Measurements from ENCODE around the gene HSF4. TPM values are rescaled to one million over a fixed set of nuclear protein-coding genes. Genes with fewer than 3 reads are reported as not detected.
"Not testable (repeated sequence)": the region's sequence is repeated elsewhere in the genome, so short reads cannot be mapped to it uniquely, and the experiment has no call there.

Gene HSF4, protein sequence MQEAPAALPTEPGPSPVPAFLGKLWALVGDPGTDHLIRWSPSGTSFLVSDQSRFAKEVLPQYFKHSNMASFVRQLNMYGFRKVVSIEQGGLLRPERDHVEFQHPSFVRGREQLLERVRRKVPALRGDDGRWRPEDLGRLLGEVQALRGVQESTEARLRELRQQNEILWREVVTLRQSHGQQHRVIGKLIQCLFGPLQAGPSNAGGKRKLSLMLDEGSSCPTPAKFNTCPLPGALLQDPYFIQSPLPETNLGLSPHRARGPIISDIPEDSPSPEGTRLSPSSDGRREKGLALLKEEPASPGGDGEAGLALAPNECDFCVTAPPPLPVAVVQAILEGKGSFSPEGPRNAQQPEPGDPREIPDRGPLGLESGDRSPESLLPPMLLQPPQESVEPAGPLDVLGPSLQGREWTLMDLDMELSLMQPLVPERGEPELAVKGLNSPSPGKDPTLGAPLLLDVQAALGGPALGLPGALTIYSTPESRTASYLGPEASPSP
- 2.7 TPM for total RNA-seq

GRCh38 chr16:67164599-67165061, at the start of gene HSF4:
Gene HSF4 (plus strand): TSS chr16:67164745. CDS start chr16:67164812, 67 bp downstream.
- Histone ChIP-seq H3K9me3 (ENCODE audit: low read depth, low read length) (no peaks in the 10 kb centered on the region), H3K27me3 (ENCODE audit: insufficient read depth, low read length) (peaks cover 80% of the 10 kb centered on the region), H3K4me1 (ENCODE audit: insufficient read depth, low read length) (peaks cover 64% of the 10 kb centered on the region), H3K4me3 (ENCODE audit: low read length) (no peak within 1 kb of the TSS)

- Histone ChIP-seq H3K27me3 (ENCODE audit: insufficient read depth, low read length) (no peaks in the 10 kb centered on the region), H3K4me3 (ENCODE audit: low read length) (no peak overlapping the region), H3K9me3 (ENCODE audit: low read depth, low read length) (no peaks in the 10 kb centered on the region), H3K4me1 (ENCODE audit: insufficient read depth, low read length) (peaks cover 66% of the 10 kb centered on the region)
Measured at GRCh38 chr16:67114793-67115192, 49.8 kb upstream of the HSF4 start.

GRCh38 chr16:67115639-67116038, 48.9 kb upstream of the HSF4 start:
- H3K9me3 ChIP-seq (ENCODE audit: low read depth, low read length): no peaks in the 10 kb centered on the region
- peaks cover 61% of the 10 kb centered on the region for H3K4me1 ChIP-seq (ENCODE audit: insufficient read depth, low read length)
- no peaks in the 10 kb centered on the region for H3K27me3 ChIP-seq (ENCODE audit: insufficient read depth, low read length)
- no peak overlapping the region for H3K4me3 ChIP-seq (ENCODE audit: low read length)

- no peaks in the 10 kb centered on the region for H3K27me3 ChIP-seq (ENCODE audit: insufficient read depth, low read length)
- H3K9me3 ChIP-seq (ENCODE audit: low read depth, low read length): no peaks in the 10 kb centered on the region
- H3K4me1 ChIP-seq (ENCODE audit: insufficient read depth, low read length): peaks cover 51% of the 10 kb centered on the region
- no peak overlapping the region for H3K4me3 ChIP-seq (ENCODE audit: low read length)
Measured at GRCh38 chr16:67116388-67117311, 47.9 kb upstream of the HSF4 start.

DNA sequence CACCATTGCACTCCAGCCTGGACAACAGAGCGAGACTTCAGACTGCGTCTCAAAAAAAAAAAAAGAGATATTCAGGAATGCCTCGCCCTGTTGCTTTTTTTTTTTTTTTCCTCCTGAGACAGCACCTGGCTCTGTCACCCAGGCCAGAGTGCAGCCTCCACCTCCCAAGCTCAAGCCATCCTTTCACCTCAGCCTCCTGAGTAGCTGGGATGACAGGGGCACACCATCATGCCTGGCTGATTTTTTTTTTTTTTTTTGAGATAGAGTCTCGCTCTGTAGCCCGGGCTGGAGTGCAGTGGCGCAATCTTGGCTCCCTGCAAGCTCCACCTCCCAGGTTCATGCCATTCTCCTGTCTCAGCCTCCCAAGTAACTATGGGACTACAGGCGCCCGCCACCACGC, 46.8 kb upstream of the HSF4 start:
- H3K4me3 ChIP-seq (ENCODE audit: low read length): no peak overlapping the region
- H3K9me3 ChIP-seq (ENCODE audit: low read depth, low read length): no peaks in the 10 kb centered on the region
- H3K4me1 ChIP-seq (ENCODE audit: insufficient read depth, low read length): peaks cover 42% of the 10 kb centered on the region
- no peaks in the 10 kb centered on the region for H3K27me3 ChIP-seq (ENCODE audit: insufficient read depth, low read length)

DNA sequence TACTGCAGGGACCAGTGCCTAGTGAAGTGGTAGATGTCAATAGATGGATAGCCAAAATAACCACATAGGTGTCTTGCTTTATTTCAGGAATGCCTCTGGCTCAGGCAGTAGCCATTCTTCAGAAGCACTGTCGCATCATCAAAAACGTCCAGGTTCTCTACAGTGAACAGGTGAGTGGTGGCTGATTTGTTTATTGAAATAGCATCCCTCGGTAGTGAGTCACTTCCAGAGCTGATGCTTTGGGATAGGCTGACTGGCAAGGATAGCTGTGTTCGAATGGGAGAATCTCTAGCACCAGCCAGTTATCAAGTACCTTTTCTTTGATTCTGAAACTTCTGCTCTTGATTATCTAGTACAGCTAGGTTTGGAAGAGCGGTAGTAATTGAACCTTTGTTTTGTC, 44.5 kb upstream of the HSF4 start:
- Histone ChIP-seq H3K9me3 (ENCODE audit: low read depth, low read length) (no peaks in the 10 kb centered on the region), H3K4me3 (ENCODE audit: low read length) (no peak overlapping the region), H3K4me1 (ENCODE audit: insufficient read depth, low read length) (peaks cover 28% of the 10 kb centered on the region), H3K27me3 (ENCODE audit: insufficient read depth, low read length) (no peaks in the 10 kb centered on the region)

- H3K4me1 ChIP-seq (ENCODE audit: insufficient read depth, low read length); H3K27me3 ChIP-seq (ENCODE audit: insufficient read depth, low read length); H3K9me3 ChIP-seq (ENCODE audit: low read depth, low read length); H3K4me3 ChIP-seq (ENCODE audit: low read length): not testable (repeated sequence)
Measured at GRCh38 chr16:67122799-67123198, 41.7 kb upstream of the HSF4 start.

- Histone ChIP-seq H3K4me1 (ENCODE audit: insufficient read depth, low read length) (no peaks in the 10 kb centered on the region), H3K27me3 (ENCODE audit: insufficient read depth, low read length) (no peaks in the 10 kb centered on the region), H3K4me3 (ENCODE audit: low read length) (no peak overlapping the region), H3K9me3 (ENCODE audit: low read depth, low read length) (no peaks in the 10 kb centered on the region)
Measured at GRCh38 chr16:67128417-67128816, 36.1 kb upstream of the HSF4 start.

DNA sequence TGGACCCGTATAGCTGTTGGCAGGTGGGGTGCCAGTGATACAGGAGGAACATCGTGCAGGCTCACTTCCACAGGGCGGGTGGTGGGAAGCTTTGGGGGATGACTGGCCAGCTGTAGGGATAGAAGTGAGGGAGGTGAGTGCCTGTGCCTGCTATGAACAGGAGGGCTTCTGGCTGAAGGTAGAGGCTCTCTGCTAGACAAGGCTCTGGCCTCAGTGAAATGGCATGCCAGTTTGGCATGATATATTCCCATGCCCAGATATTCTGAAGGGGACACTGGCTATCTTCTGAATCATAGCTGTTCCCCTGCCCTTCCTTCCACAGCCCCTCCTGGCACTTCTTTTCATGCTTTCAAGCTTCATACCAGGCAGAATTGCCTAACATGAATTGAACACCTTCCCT, 35.7 kb upstream of the HSF4 start:
- H3K4me1 ChIP-seq (ENCODE audit: insufficient read depth, low read length): no peaks in the 10 kb centered on the region
- H3K27me3 ChIP-seq (ENCODE audit: insufficient read depth, low read length): no peaks in the 10 kb centered on the region
- H3K9me3 ChIP-seq (ENCODE audit: low read depth, low read length): no peaks in the 10 kb centered on the region
- H3K4me3 ChIP-seq (ENCODE audit: low read length): no peak overlapping the region

DNA sequence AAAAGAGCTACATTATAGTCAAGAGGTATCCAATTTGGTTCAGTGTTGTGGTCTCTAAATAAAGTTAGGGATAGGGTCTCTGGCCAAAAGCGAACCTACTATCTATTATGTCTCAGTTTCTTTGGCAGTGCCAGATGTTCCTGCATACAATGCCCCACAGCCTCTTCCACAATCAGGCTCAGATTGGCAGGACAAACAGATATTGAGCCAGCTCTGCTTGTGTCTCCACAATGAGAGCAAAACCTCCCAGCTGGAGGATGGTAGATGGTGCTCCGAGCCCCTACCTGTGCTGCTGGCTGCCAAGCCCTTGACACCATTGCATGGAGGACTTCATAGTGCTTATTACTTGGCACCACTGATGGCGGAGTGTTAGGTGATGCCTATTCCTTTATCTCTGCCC, 35.1 kb upstream of the HSF4 start:
- Histone ChIP-seq H3K4me1 (ENCODE audit: insufficient read depth, low read length) (no peaks in the 10 kb centered on the region), H3K27me3 (ENCODE audit: insufficient read depth, low read length) (no peaks in the 10 kb centered on the region), H3K9me3 (ENCODE audit: low read depth, low read length) (no peaks in the 10 kb centered on the region), H3K4me3 (ENCODE audit: low read length) (no peak overlapping the region)

- no peaks in the 10 kb centered on the region for H3K9me3 ChIP-seq (ENCODE audit: low read depth, low read length)
- no peaks in the 10 kb centered on the region for H3K4me1 ChIP-seq (ENCODE audit: insufficient read depth, low read length)
- no peak overlapping the region for H3K4me3 ChIP-seq (ENCODE audit: low read length)
- no peaks in the 10 kb centered on the region for H3K27me3 ChIP-seq (ENCODE audit: insufficient read depth, low read length)
Measured at GRCh38 chr16:67137605-67138004, 26.9 kb upstream of the HSF4 start.

GRCh38 chr16:67141391-67141790, 23.2 kb upstream of the HSF4 start:
- no peaks in the 10 kb centered on the region for H3K9me3 ChIP-seq (ENCODE audit: low read depth, low read length)
- H3K4me3 ChIP-seq (ENCODE audit: low read length): no peak overlapping the region
- no peaks in the 10 kb centered on the region for H3K4me1 ChIP-seq (ENCODE audit: insufficient read depth, low read length)
- H3K27me3 ChIP-seq (ENCODE audit: insufficient read depth, low read length): no peaks in the 10 kb centered on the region

DNA sequence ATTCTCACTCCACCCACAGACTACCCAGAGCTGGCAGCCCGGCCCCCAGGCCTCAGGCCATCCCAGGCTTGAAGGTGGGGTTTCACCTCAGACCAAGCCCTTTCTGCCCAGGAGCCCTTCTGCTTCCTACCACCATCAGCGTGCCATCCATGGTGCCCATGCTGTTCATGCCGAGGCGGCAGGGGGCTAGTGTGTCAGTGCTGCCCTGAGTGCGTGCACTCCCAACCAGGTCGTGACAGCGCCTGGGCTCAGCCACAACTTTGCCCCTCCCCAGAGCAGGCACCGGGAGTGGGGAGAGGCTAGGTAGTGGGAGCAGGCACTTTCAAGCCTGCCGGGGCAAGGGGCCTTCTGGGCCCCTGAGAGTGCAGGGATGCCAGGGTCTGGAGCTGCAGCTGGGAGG, 22.2 kb upstream of the HSF4 start:
- no peaks in the 10 kb centered on the region for H3K27me3 ChIP-seq (ENCODE audit: insufficient read depth, low read length)
- H3K9me3 ChIP-seq (ENCODE audit: low read depth, low read length): no peaks in the 10 kb centered on the region
- H3K4me3 ChIP-seq (ENCODE audit: low read length): no peak overlapping the region
- H3K4me1 ChIP-seq (ENCODE audit: insufficient read depth, low read length): no peaks in the 10 kb centered on the region

GRCh38 chr16:67144943-67145342, 19.6 kb upstream of the HSF4 start:
- Histone ChIP-seq H3K4me3 (ENCODE audit: low read length) (no peak overlapping the region), H3K9me3 (ENCODE audit: low read depth, low read length) (no peaks in the 10 kb centered on the region), H3K4me1 (ENCODE audit: insufficient read depth, low read length) (peaks cover 2% of the 10 kb centered on the region), H3K27me3 (ENCODE audit: insufficient read depth, low read length) (peaks cover 6% of the 10 kb centered on the region)

DNA sequence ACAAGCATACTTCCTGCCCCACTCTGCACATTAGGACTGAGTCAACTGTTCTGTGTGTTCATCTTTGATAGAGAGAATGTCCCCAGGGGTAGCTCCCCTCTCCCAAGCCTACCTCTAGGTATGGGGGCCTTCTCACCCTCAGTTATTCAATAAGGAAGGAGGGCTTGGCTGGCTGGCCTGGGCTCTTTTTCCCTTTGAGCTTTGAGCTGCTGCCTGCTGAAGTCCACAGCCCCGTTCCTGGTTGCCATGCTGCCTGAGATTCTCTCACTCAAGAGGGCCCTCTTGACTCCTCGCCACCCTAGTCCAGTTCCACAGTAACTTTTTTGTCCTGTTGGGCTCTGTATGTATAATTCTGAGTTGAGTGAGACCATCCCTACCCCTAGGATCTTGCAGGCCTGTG, 18.8 kb upstream of the HSF4 start:
- Histone ChIP-seq H3K4me3 (ENCODE audit: low read length) (no peak overlapping the region), H3K4me1 (ENCODE audit: insufficient read depth, low read length) (peaks cover 10% of the 10 kb centered on the region), H3K9me3 (ENCODE audit: low read depth, low read length) (no peaks in the 10 kb centered on the region), H3K27me3 (ENCODE audit: insufficient read depth, low read length) (peaks cover 8% of the 10 kb centered on the region)

All from mononuclear cell (primary cell).